Heart left ventricle (tissue), 16 donors: ENCODE data around the gene AKAP6. TPM values are rescaled to one million over a fixed set of nuclear protein-coding genes. Genes with fewer than 3 reads are reported as not detected.

Experiments
- ATAC-seq, 4 donors: fragments of 200-7000 bp; cut with Tn5 transposase; one replicate each; pipeline ENCODE4 v1.9.1; 2020 to 2022; ENCODE audit warnings: moderate library complexity in 4 of 4, mild to moderate bottlenecking in 3 of 4, moderate number of reproducible peaks in 1 of 4
- DNase-seq, 5 donors: peaks; one replicate each; pipeline ENCODE4 v3.0.0-alpha.2; 2020
- H3K27ac ChIP-seq, 12 donors: fragments of 200-600 bp; sonication (generic) in 4 of 12; one replicate each; pipeline versions ENCODE4 v1.5.0 to v1.8.0; 2016 to 2022; ENCODE audit warnings: mild to moderate bottlenecking in 2 of 12
- H3K27me3 ChIP-seq, 9 donors: fragments of 200-600 bp; sonication (generic) in 2 of 9; one replicate each; pipeline versions ENCODE4 v1.5.1 to v1.8.0; 2016 to 2022; ENCODE audit warnings: mild to moderate bottlenecking in 3 of 9
- H3K36me3 ChIP-seq, 9 donors: fragments of 200-600 bp; sonication (generic) in 2 of 9; one replicate each; pipeline versions ENCODE4 v1.5.0 to v1.8.0; 2018 to 2022; ENCODE audit warnings: mild to moderate bottlenecking in 2 of 9
- H3K4me1 ChIP-seq, 12 donors: fragments of 200-600 bp; sonication (generic) in 4 of 12; one replicate each; pipeline versions ENCODE4 v1.5.0 to v1.8.0; 2016 to 2022; ENCODE audit warnings: mild to moderate bottlenecking in 3 of 12
- H3K4me3 ChIP-seq, 12 donors: fragments of 200-600 bp; sonication (generic) in 4 of 12; one replicate each; pipeline versions ENCODE4 v1.5.0 to v1.8.0; 2017 to 2022; ENCODE audit warnings: mild to moderate bottlenecking in 9 of 12, moderate library complexity in 4 of 12
- H3K9me3 ChIP-seq, 12 donors: fragments of 200-600 bp; sonication (generic) in 4 of 12; one replicate each; pipeline versions ENCODE4 v1.5.0 to v1.8.0; 2016 to 2022; ENCODE audit warnings: mild to moderate bottlenecking in 1 of 12
- POLR2A ChIP-seq, 2 donors: fragments of 450-650 bp; IDR thresholded peaks; one replicate each; pipeline ENCODE4 v1.6.1; 2017; ENCODE audit warnings: antibody characterized with exemption in 2 of 2, mild to moderate bottlenecking in 2 of 2, moderate library complexity in 2 of 2
- WGBS, 4 donors: extraction: QIAGEN DNeasy Blood & Tissue Kit in 2 of 4; methylation state at CpG; one replicate each; pipeline versions ENCODE4 v1.1.5 to v1.1.7; 2013 to 2018; 5-methylcytosine and 5-hydroxymethylcytosine counted together
- intact Hi-C, 10 donors: fragments of 100-400 bp; cut with DNase I; formaldehyde crosslinking; loops; one replicate each; pipeline versions ENCODE4 v1.11.1 to v1.14.2; 2022
- polyA plus RNA-seq, 2 donors: library from polyadenylated mRNA; stranded (reverse); fragments of 200-250 nt; gene quantifications; one replicate each; pipeline ENCODE4 v1.2.3, GENCODE V29; 2013
- total RNA-seq, 9 donors: library from RNA; depleted of rRNA in 2 of 9; stranded (reverse); fragments of >200 nt in 2 of 9; fragmentation: NEBNext Ultra II Directional in 3 of 9; extraction: Animal tissue kit (Norgen Biotek cat#: 25700) in 3 of 9; gene quantifications; one replicate each; pipeline versions ENCODE4 v1.1.0 to v1.2.4, GENCODE V29; 2016 to 2023
- TF ChIP-seq, protein P1 (sequence below), 12 donors: fragments of 200-600 bp; sonication (generic) in 4 of 12; IDR thresholded peaks; one replicate each; pipeline versions ENCODE4 v1.5.0 to v1.8.0; 2018 to 2022; ENCODE audit warnings: antibody characterized with exemption in 12 of 12, mild to moderate bottlenecking in 5 of 12
- donor health status: ischemic (EF 13 %, LVEDD 7.1; RV severe dilation, severe dysfunction).
- donor health status: healthy with polysubstance abuse.
- donor health status: DM: no; HTN: yes; CAD: no.
- donor health status: DM: no; HTN: no; CAD: no.
- donor health status: ischemic (EF 25% LVEDD 6.9; RV normal size, moderate dysfunction).
- donor health status: ischemic (EF 25% LVEDD 5.7; RV mildly dilated, moderate dysfunction).
- donor health status: healthy.
- donor health status: DM: yes; HTN: yes; CAD: no.
- donor health status: ischemic (EF 35%, LVEDD 5.7; RV mildly dilated, moderate dysfunction).
- donor health status: nonischemic (EF 11% LVEDD 7.7; RV severe dilation, severe dysfunction).
- donor health status: DM: yes; HTN: yes; CAD: no.
- donor health status: PGD.
- donor health status: ischemic (EF 29% LVEDD 5.4; RV normal size, mild dysfunction).
- donor health status: nonischemic (EF 23%, LVEDD 6.1; RV moderate dilation, normal function).

AKAP6 gene
- total and polyA plus RNA-seq, 11 donors = 20.4 to 303 (median 206) TPM

DNA sequence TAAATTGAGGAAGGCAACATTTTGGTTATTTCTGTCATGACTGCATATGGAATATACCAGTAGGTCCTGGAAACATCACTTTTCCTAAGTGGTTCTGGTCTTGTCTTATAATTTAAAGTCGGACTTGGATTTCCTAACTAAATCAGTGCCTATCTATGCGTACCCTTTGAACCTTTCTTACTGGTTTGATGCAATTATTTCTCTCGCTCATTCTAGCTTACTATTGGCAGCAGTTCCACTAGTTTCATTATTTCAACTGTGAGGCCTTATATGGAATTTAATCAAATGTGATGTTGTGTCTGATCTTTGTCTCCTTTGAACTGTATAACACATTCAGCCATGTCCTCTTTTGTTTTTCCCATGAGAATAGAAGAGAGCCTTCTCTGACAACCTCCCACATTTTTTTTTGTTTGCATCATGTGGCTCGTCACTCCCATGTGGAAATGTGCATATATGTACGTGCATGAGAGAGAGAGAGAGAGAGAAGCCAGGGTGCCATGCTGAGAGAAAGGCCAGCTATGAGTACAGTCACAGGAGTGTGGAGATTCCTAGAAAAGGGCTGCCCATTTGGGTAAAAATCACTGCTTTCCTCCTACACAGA is 48.0 kb downstream of the AKAP6 start:
- ATAC-seq = no peak
- TF ChIP-seq, protein P1, sequence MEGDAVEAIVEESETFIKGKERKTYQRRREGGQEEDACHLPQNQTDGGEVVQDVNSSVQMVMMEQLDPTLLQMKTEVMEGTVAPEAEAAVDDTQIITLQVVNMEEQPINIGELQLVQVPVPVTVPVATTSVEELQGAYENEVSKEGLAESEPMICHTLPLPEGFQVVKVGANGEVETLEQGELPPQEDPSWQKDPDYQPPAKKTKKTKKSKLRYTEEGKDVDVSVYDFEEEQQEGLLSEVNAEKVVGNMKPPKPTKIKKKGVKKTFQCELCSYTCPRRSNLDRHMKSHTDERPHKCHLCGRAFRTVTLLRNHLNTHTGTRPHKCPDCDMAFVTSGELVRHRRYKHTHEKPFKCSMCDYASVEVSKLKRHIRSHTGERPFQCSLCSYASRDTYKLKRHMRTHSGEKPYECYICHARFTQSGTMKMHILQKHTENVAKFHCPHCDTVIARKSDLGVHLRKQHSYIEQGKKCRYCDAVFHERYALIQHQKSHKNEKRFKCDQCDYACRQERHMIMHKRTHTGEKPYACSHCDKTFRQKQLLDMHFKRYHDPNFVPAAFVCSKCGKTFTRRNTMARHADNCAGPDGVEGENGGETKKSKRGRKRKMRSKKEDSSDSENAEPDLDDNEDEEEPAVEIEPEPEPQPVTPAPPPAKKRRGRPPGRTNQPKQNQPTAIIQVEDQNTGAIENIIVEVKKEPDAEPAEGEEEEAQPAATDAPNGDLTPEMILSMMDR (IDR thresholded peaks at IDR 0.05) = no peak
- TF ChIP-seq POLR2A (IDR thresholded peaks at IDR 0.05) = no peak
- H3K4me3 ChIP-seq = no peak overlapping the region
- DNase-seq = no peak
- H3K27me3 ChIP-seq = no peaks in the 10 kb centered on the region
- 81 to 89% (median 83%) methylated on average over 5 of the region's 5 CpGs for WGBS, 4 donors
- no peak overlapping the region for H3K27ac ChIP-seq
- intact Hi-C loops = no loop called here
- H3K9me3 ChIP-seq = no peaks in the 10 kb centered on the region
- no peaks in the 10 kb centered on the region for H3K36me3 ChIP-seq
- peaks cover 0 to 11% (median 0%) of the 10 kb centered on the region in 12 donors for H3K4me1 ChIP-seq

DNA sequence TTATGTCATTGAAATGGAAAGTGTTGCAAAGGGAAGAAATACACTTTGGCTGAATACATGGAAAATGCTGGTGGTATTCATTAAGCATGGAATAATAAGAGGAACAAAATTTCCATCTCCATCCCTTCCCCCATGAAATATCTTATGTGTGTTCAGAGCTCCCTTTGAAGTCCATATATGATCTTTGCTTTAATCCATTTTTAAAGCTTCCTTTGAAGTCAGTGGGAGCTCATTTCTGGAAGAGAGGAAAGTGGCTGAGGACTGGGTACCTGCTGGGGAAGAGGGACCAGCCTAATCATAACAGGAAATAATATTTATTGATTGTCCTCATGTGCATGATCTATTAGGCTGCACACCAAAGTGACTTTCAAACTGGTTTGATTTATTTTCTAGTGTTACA is 49.2 kb downstream of the AKAP6 start:
- peaks cover 0 to 11% (median 0%) of the 10 kb centered on the region in 12 donors for H3K4me1 ChIP-seq
- intact Hi-C loops = no loop called here
- no peaks in the 10 kb centered on the region for H3K27me3 ChIP-seq
- no peaks in the 10 kb centered on the region for H3K36me3 ChIP-seq
- H3K4me3 ChIP-seq = no peak overlapping the region
- no peaks in the 10 kb centered on the region for H3K9me3 ChIP-seq
- DNase-seq (no peak), ATAC-seq (no peak)
- no peak for TF ChIP-seq POLR2A (IDR thresholded peaks at IDR 0.05)
- TF ChIP-seq, protein P1 (IDR thresholded peaks at IDR 0.05) = no peak
- H3K27ac ChIP-seq = no peak overlapping the region

DNA sequence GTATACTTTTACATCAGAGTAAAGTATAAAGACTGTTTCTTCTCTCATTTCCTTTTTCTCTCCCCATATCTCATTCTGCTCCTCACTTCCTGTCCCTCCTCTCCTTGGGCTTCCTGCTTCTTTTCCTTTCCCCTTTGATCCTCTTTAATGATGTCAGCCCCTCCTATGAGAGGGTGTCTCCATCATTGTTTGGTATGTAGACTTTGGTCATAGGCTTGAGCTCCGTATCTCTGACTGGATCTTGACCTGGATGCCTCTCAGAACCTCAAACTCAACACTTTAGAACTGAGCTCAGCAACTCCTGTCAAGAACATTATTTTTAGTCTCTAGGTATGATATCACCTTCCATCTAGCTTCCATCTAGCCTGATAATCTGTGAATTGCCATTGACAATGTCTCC is 50.3 kb downstream of the AKAP6 start:
- Histone ChIP-seq H3K4me3 (no peak overlapping the region), H3K4me1 (no peaks in the 10 kb centered on the region), H3K9me3 (no peaks in the 10 kb centered on the region), H3K36me3 (no peaks in the 10 kb centered on the region), H3K27ac (no peak overlapping the region), H3K27me3 (no peaks in the 10 kb centered on the region)
- 69 to 80% (median 79%) methylated on average over 1 of the region's 1 CpG for WGBS, 4 donors
- DNase-seq (no peak), ATAC-seq (no peak)
- intact Hi-C loops = no loop called here
- TF ChIP-seq, protein P1 (IDR thresholded peaks at IDR 0.05) = no peak
- no peak for TF ChIP-seq POLR2A (IDR thresholded peaks at IDR 0.05)

DNA sequence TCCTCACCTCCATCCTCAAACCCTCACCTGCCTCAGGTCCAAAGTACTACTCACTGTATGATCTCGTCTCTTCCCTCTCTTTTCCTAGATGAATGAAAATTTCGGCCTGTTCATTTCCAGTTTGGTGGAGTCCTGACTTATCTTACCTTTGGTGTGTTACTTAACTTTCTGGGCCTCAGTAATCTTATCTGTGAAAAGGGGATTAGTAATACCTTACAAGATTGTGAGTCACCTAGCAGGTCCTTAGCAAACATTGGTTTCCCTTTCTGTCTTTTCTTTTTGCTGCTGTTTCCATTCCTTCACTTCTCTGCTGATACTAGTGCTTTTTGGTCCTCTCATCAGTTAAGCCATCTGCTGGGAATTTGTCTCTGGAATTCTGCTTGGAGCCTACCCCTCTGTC is 52.8 kb downstream of the AKAP6 start:
- H3K4me1 ChIP-seq = no peaks in the 10 kb centered on the region
- DNase-seq (no peak), ATAC-seq (no peak)
- intact Hi-C loops = no loop called here
- no peaks in the 10 kb centered on the region for H3K9me3 ChIP-seq
- H3K27me3 ChIP-seq = no peaks in the 10 kb centered on the region
- 72 to 88% (median 82%) methylated on average over 2 of the region's 2 CpGs for WGBS, 4 donors
- no peak overlapping the region for H3K27ac ChIP-seq
- H3K4me3 ChIP-seq = no peak overlapping the region
- no peak for TF ChIP-seq POLR2A (IDR thresholded peaks at IDR 0.05)
- TF ChIP-seq, protein P1 (IDR thresholded peaks at IDR 0.05) = no peak
- no peaks in the 10 kb centered on the region for H3K36me3 ChIP-seq
